ENCODE results near the gene CFAP92. TPM values are rescaled to one million over a fixed set of nuclear protein-coding genes. Genes with fewer than 3 reads are reported as not detected.
A peak's percentile ranks its signal among the peaks of the same experiment; 100 is the strongest.

Gene CFAP92
- polyA plus RNA-seq, 2 donors: 0.59 to 0.66 TPM

GRCh38 chr3:129001806-129002572, 8.1 kb upstream of the CFAP92 start:
- peaks cover 0 to 6% of the 10 kb centered on the region in 2 donors for H3K27me3 ChIP-seq (ENCODE audit: control insufficient read depth in 1 of 2, insufficient read depth in 2 of 2, low read length in 2 of 2)
- WGBS, 2 donors: 1 to 2% methylated on average over 66 to 81 of the region's 81 CpGs

GRCh38 chr3:129001101-129001805, 7.4 kb upstream of the CFAP92 start, which contains the start of gene EFCC1:
TSS of gene EFCC1 (plus strand) at chr3:129001304. CDS start at chr3:129001629, 325 bp downstream.
- no peaks in the 10 kb centered on the region for H3K36me3 ChIP-seq (ENCODE audit: control insufficient read depth in 2 of 2, insufficient read depth in 2 of 2, low read length in 1 of 2)
- peak within 1 kb of the TSS; percentile 34 to 37 for H3K4me3 ChIP-seq (ENCODE audit: low read depth in 1 of 2, low read length in 2 of 2)
- peaks cover 0 to 6% of the 10 kb centered on the region in 2 donors for H3K27me3 ChIP-seq (ENCODE audit: control insufficient read depth in 1 of 2, insufficient read depth in 2 of 2, low read length in 2 of 2)
- WGBS, 2 donors: 1 to 2% methylated on average over 69 to 74 of the region's 74 CpGs
- peak within 1 kb of the TSS; percentile 34 to 70 for H3K27ac ChIP-seq (ENCODE audit: low read depth in 2 of 2, low read length in 1 of 2)
- H3K9me3 ChIP-seq (ENCODE audit: control insufficient read depth in 2 of 2, insufficient read depth in 1 of 2, low read depth in 1 of 2, low read length in 1 of 2): no peaks in the 10 kb centered on the region
- peaks cover 4 to 31% of the 10 kb centered on the region in 2 donors for H3K4me1 ChIP-seq (ENCODE audit: control insufficient read depth in 2 of 2, insufficient read depth in 2 of 2, low read length in 1 of 2)

More at GRCh38 chr3:129001806-129002572, 8.1 kb upstream of the CFAP92 start:
- peak overlapping the region; percentile 34 to 37 for H3K4me3 ChIP-seq (ENCODE audit: low read depth in 1 of 2, low read length in 2 of 2)
- H3K36me3 ChIP-seq (ENCODE audit: control insufficient read depth in 2 of 2, insufficient read depth in 2 of 2, low read length in 1 of 2): no peaks in the 10 kb centered on the region
- peaks cover 4 to 31% of the 10 kb centered on the region in 2 donors for H3K4me1 ChIP-seq (ENCODE audit: control insufficient read depth in 2 of 2, insufficient read depth in 2 of 2, low read length in 1 of 2)
- H3K9me3 ChIP-seq (ENCODE audit: control insufficient read depth in 2 of 2, insufficient read depth in 1 of 2, low read depth in 1 of 2, low read length in 1 of 2): no peaks in the 10 kb centered on the region
- H3K27ac ChIP-seq (ENCODE audit: low read depth in 2 of 2, low read length in 1 of 2): peak overlapping the region in 1 of 2 donors; percentile 34

- H3K27ac ChIP-seq (ENCODE audit: low read depth in 2 of 2, low read length in 1 of 2): peak overlapping the region; percentile 34 to 70
- 19 to 26% methylated on average over 15 of the region's 15 CpGs for WGBS, 2 donors
- peak overlapping the region; percentile 34 to 37 for H3K4me3 ChIP-seq (ENCODE audit: low read depth in 1 of 2, low read length in 2 of 2)
- no peaks in the 10 kb centered on the region for H3K36me3 ChIP-seq (ENCODE audit: control insufficient read depth in 2 of 2, insufficient read depth in 2 of 2, low read length in 1 of 2)
- no peaks in the 10 kb centered on the region for H3K9me3 ChIP-seq (ENCODE audit: control insufficient read depth in 2 of 2, insufficient read depth in 1 of 2, low read depth in 1 of 2, low read length in 1 of 2)
- H3K4me1 ChIP-seq (ENCODE audit: control insufficient read depth in 2 of 2, insufficient read depth in 2 of 2, low read length in 1 of 2): peaks cover 4 to 31% of the 10 kb centered on the region in 2 donors
- peaks cover 0 to 6% of the 10 kb centered on the region in 2 donors for H3K27me3 ChIP-seq (ENCODE audit: control insufficient read depth in 1 of 2, insufficient read depth in 2 of 2, low read length in 2 of 2)
Measured at GRCh38 chr3:129000742-129001100, 6.8 kb upstream of the CFAP92 start.

- no peaks in the 10 kb centered on the region for H3K9me3 ChIP-seq (ENCODE audit: control insufficient read depth in 2 of 2, insufficient read depth in 1 of 2, low read depth in 1 of 2, low read length in 1 of 2)
- H3K4me3 ChIP-seq (ENCODE audit: low read depth in 1 of 2, low read length in 2 of 2): no peak overlapping the region
- peaks cover 0 to 6% of the 10 kb centered on the region in 2 donors for H3K27me3 ChIP-seq (ENCODE audit: control insufficient read depth in 1 of 2, insufficient read depth in 2 of 2, low read length in 2 of 2)
- no peaks in the 10 kb centered on the region for H3K36me3 ChIP-seq (ENCODE audit: control insufficient read depth in 2 of 2, insufficient read depth in 2 of 2, low read length in 1 of 2)
- 68 to 73% methylated on average over 5 of the region's 5 CpGs for WGBS, 2 donors
- H3K4me1 ChIP-seq (ENCODE audit: control insufficient read depth in 2 of 2, insufficient read depth in 2 of 2, low read length in 1 of 2): peaks cover 7 to 25% of the 10 kb centered on the region in 2 donors
- no peak overlapping the region for H3K27ac ChIP-seq (ENCODE audit: low read depth in 2 of 2, low read length in 1 of 2)
Measured at GRCh38 chr3:128999102-128999501, 5.2 kb upstream of the CFAP92 start.

GRCh38 chr3:128998561-128998960, 4.7 kb upstream of the CFAP92 start:
- peaks cover 0 to 6% of the 10 kb centered on the region in 2 donors for H3K27me3 ChIP-seq (ENCODE audit: control insufficient read depth in 1 of 2, insufficient read depth in 2 of 2, low read length in 2 of 2)

GRCh38 chr3:128997486-128998133, 3.7 kb upstream of the CFAP92 start:
- H3K36me3 ChIP-seq (ENCODE audit: control insufficient read depth in 2 of 2, insufficient read depth in 2 of 2, low read length in 1 of 2): no peaks in the 10 kb centered on the region
- 80 to 87% methylated on average over 4 of the region's 4 CpGs for WGBS, 2 donors
- no peak overlapping the region for H3K4me3 ChIP-seq (ENCODE audit: low read depth in 1 of 2, low read length in 2 of 2)
- peaks cover 7 to 26% of the 10 kb centered on the region in 2 donors for H3K4me1 ChIP-seq (ENCODE audit: control insufficient read depth in 2 of 2, insufficient read depth in 2 of 2, low read length in 1 of 2)
- H3K27me3 ChIP-seq (ENCODE audit: control insufficient read depth in 1 of 2, insufficient read depth in 2 of 2, low read length in 2 of 2): no peaks in the 10 kb centered on the region
- H3K9me3 ChIP-seq (ENCODE audit: control insufficient read depth in 2 of 2, insufficient read depth in 1 of 2, low read depth in 1 of 2, low read length in 1 of 2): no peaks in the 10 kb centered on the region
- no peak overlapping the region for H3K27ac ChIP-seq (ENCODE audit: low read depth in 2 of 2, low read length in 1 of 2)

More at GRCh38 chr3:128998561-128998960, 4.7 kb upstream of the CFAP92 start:
- Histone ChIP-seq H3K4me3 (ENCODE audit: low read depth in 1 of 2, low read length in 2 of 2) (no peak overlapping the region), H3K27ac (ENCODE audit: low read depth in 2 of 2, low read length in 1 of 2) (no peak overlapping the region), H3K36me3 (ENCODE audit: control insufficient read depth in 2 of 2, insufficient read depth in 2 of 2, low read length in 1 of 2) (no peaks in the 10 kb centered on the region), H3K9me3 (ENCODE audit: control insufficient read depth in 2 of 2, insufficient read depth in 1 of 2, low read depth in 1 of 2, low read length in 1 of 2) (no peaks in the 10 kb centered on the region), H3K4me1 (ENCODE audit: control insufficient read depth in 2 of 2, insufficient read depth in 2 of 2, low read length in 1 of 2) (peaks cover 5 to 27% of the 10 kb centered on the region in 2 donors)
- 77 to 85% methylated on average over 3 of the region's 3 CpGs for WGBS, 2 donors

GRCh38 chr3:128996726-128997125, 2.9 kb upstream of the CFAP92 start:
- Histone ChIP-seq H3K27ac (ENCODE audit: low read depth in 2 of 2, low read length in 1 of 2) (no peak overlapping the region), H3K27me3 (ENCODE audit: control insufficient read depth in 1 of 2, insufficient read depth in 2 of 2, low read length in 2 of 2) (no peaks in the 10 kb centered on the region), H3K4me3 (ENCODE audit: low read depth in 1 of 2, low read length in 2 of 2) (no peak overlapping the region), H3K9me3 (ENCODE audit: control insufficient read depth in 2 of 2, insufficient read depth in 1 of 2, low read depth in 1 of 2, low read length in 1 of 2) (no peaks in the 10 kb centered on the region), H3K4me1 (ENCODE audit: control insufficient read depth in 2 of 2, insufficient read depth in 2 of 2, low read length in 1 of 2) (peaks cover 7 to 21% of the 10 kb centered on the region in 2 donors), H3K36me3 (ENCODE audit: control insufficient read depth in 2 of 2, insufficient read depth in 2 of 2, low read length in 1 of 2) (no peaks in the 10 kb centered on the region)
- WGBS, 2 donors: 85 to 87% methylated on average over 5 of the region's 5 CpGs

GRCh38 chr3:128996200-128996599, 2.3 kb upstream of the CFAP92 start:
- Histone ChIP-seq H3K27ac (ENCODE audit: low read depth in 2 of 2, low read length in 1 of 2) (no peak overlapping the region), H3K36me3 (ENCODE audit: control insufficient read depth in 2 of 2, insufficient read depth in 2 of 2, low read length in 1 of 2) (no peaks in the 10 kb centered on the region), H3K27me3 (ENCODE audit: control insufficient read depth in 1 of 2, insufficient read depth in 2 of 2, low read length in 2 of 2) (no peaks in the 10 kb centered on the region), H3K4me3 (ENCODE audit: low read depth in 1 of 2, low read length in 2 of 2) (no peak overlapping the region), H3K9me3 (ENCODE audit: control insufficient read depth in 2 of 2, insufficient read depth in 1 of 2, low read depth in 1 of 2, low read length in 1 of 2) (no peaks in the 10 kb centered on the region), H3K4me1 (ENCODE audit: control insufficient read depth in 2 of 2, insufficient read depth in 2 of 2, low read length in 1 of 2) (peaks cover 7 to 16% of the 10 kb centered on the region in 2 donors)
- WGBS, 2 donors: 88 to 92% methylated on average over 1 of the region's 1 CpG

GRCh38 chr3:128995737-128996136, 1.9 kb upstream of the CFAP92 start:
- no peak overlapping the region for H3K27ac ChIP-seq (ENCODE audit: low read depth in 2 of 2, low read length in 1 of 2)
- no peaks in the 10 kb centered on the region for H3K36me3 ChIP-seq (ENCODE audit: control insufficient read depth in 2 of 2, insufficient read depth in 2 of 2, low read length in 1 of 2)
- 90% methylated on average over 1 of the region's 1 CpG for WGBS, 2 donors

More at GRCh38 chr3:128995737-128996136, 1.9 kb upstream of the CFAP92 start:
- Histone ChIP-seq H3K4me3 (ENCODE audit: low read depth in 1 of 2, low read length in 2 of 2) (no peak overlapping the region), H3K9me3 (ENCODE audit: control insufficient read depth in 2 of 2, insufficient read depth in 1 of 2, low read depth in 1 of 2, low read length in 1 of 2) (no peaks in the 10 kb centered on the region), H3K4me1 (ENCODE audit: control insufficient read depth in 2 of 2, insufficient read depth in 2 of 2, low read length in 1 of 2) (peaks cover 7 to 12% of the 10 kb centered on the region in 2 donors), H3K27me3 (ENCODE audit: control insufficient read depth in 1 of 2, insufficient read depth in 2 of 2, low read length in 2 of 2) (no peaks in the 10 kb centered on the region)
